Lower leg skin (tissue), 3 donors: Measurements from ENCODE around the gene RAF1.
"Not testable (repeated sequence)": the region's sequence is repeated elsewhere in the genome, so short reads cannot be mapped to it uniquely, and the experiment has no call there.

Experiments
- CTCF ChIP-seq, 3 donors: fragments of 450-650 bp; IDR thresholded peaks; one replicate each; pipeline ENCODE4 v1.5.1; 2016; ENCODE audit warnings: antibody characterized with exemption in 3 of 3, mild to moderate bottlenecking in 3 of 3, moderate library complexity in 2 of 3
- POLR2A ChIP-seq, 2 donors: fragments of 450-650 bp; IDR thresholded peaks; one replicate each; pipeline ENCODE4 v1.6.1; 2016 to 2017; ENCODE audit warnings: antibody characterized with exemption in 2 of 2, mild to moderate bottlenecking in 1 of 2, moderate library complexity in 1 of 2

DNA sequence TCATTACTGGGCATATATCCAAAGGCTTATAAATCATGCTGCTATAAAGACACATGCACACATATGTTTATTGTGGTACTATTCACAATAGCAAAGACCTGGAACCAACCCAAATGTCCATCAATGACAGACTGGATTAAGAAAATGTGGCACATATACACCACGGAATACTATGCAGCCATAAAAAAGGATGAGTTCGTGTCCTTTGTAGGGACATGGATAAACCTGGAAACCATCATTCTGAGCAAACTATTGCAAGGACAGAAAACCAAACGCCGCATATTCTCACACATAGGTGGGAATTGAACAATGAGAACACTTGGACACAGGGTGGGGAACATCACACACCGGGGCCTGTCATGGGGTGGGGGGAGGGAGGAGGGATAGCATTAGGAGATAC lies 23.1 kb downstream of the RAF1 start:
- TF ChIP-seq CTCF, POLR2A (IDR thresholded peaks at IDR 0.05): not testable (repeated sequence)
